Panc1 (cell line): ENCODE data around the gene ZDHHC20. TPM values are rescaled to one million over a fixed set of nuclear protein-coding genes. Genes with fewer than 3 reads are reported as not detected.

Source experiments
- ATAC-seq: fragments of 200-7000 bp; cut with Tn5 transposase; 2 replicates; pipeline ENCODE4 v1.9.1; 2020; ENCODE audit warnings: mild to moderate bottlenecking, moderate library complexity
- BruUV-seq: library from RNA; stranded (reverse); fragments of 400-500 nt; replicated peaks from 2 replicates; lab custom pipeline; 2021; lab: Mats Ljungman, UMichigan
- CTCF ChIA-PET: fragments of 300-600 bp; sonication (Branson Sonifier 250); formaldehyde crosslinking; loops from one replicate; lab custom pipeline; 2022; ENCODE audit warnings: antibody characterized with exemption; lab: Charles Lee
- POLR2A ChIA-PET: fragments of 300-600 bp; sonication (Branson Sonifier 250); formaldehyde crosslinking; loops from one replicate; lab custom pipeline; 2022; ENCODE audit warnings: antibody characterized with exemption; lab: Charles Lee
- DNase-seq: peaks from one replicate; pipeline ENCODE4 v3.0.0-alpha.2; 2010; ENCODE audit warnings: low read depth, low spot score
- H3K27ac ChIP-seq: 2 replicates; pipeline ENCODE4 v1.5.1; 2011; ENCODE audit warnings: mild to moderate bottlenecking, low read length, inconsistent platforms
- H3K27me3 ChIP-seq: fragments of 200-500 bp; sonication (Bioruptor generic); 2 replicates; pipeline ENCODE4 v1.6.0; 2014; ENCODE audit warnings: low read length, inconsistent platforms; ENCODE audit not compliant: control insufficient read depth, insufficient read depth
- H3K36me3 ChIP-seq: fragments of 200-500 bp; sonication (Bioruptor generic); 2 replicates; pipeline ENCODE4 v1.5.1; 2014; ENCODE audit warnings: inconsistent platforms, mild to moderate bottlenecking, low read length, moderate library complexity; ENCODE audit not compliant: control insufficient read depth, insufficient read depth
- H3K4me1 ChIP-seq: 2 replicates; pipeline ENCODE4 v1.5.1; 2011; ENCODE audit warnings: inconsistent platforms, mild to moderate bottlenecking, low read length, moderate library complexity; ENCODE audit not compliant: control insufficient read depth, insufficient read depth
- H3K4me3 ChIP-seq, 2 experiments: 2 replicates each; pipeline ENCODE4 v1.5.1; 2011 to 2012; ENCODE audit warnings: low read depth in 2 of 2, low read length in 2 of 2, mild to moderate bottlenecking in 2 of 2, inconsistent platforms in 1 of 2, moderate library complexity in 1 of 2
- H3K9me3 ChIP-seq: fragments of 200-500 bp; sonication (Bioruptor generic); 2 replicates; pipeline ENCODE4 v1.5.1; 2014; ENCODE audit warnings: low read depth, mild to moderate bottlenecking, inconsistent platforms, low read length, moderate library complexity; ENCODE audit not compliant: control insufficient read depth, insufficient read depth
- CTCF ChIP-seq: fragments of 450-650 bp; IDR thresholded peaks from 2 replicates; pipeline ENCODE4 v1.5.1; 2017; ENCODE audit warnings: mild to moderate bottlenecking
- POLR2AphosphoS5 ChIP-seq: IDR thresholded peaks from 2 replicates; pipeline ENCODE4 v1.6.1; 2012; ENCODE audit warnings: mild to moderate bottlenecking, low read depth, low read length, moderate library complexity
- SIN3A ChIP-seq: IDR thresholded peaks from 2 replicates; pipeline ENCODE4 v1.6.1; 2012; ENCODE audit warnings: low read depth, mild to moderate bottlenecking, low read length, moderate library complexity, borderline replicate concordance; ENCODE audit not compliant: insufficient read depth
- TCF7L2 ChIP-seq: IDR thresholded peaks from 2 replicates; pipeline ENCODE4 v1.6.1; 2011; ENCODE audit warnings: mild to moderate bottlenecking, low read depth, low read length, inconsistent platforms
- in situ Hi-C: cut with HindIII; loops from 2 replicates; pipeline ENCODE4 v1.10.0; 2016; ENCODE audit warnings: low sequenced_read_pairs, low pct_unique_long_range_greater_than_20kb
- intact Hi-C: fragments of 100-400 bp; cut with micrococcal nuclease; formaldehyde crosslinking; loops from one replicate; pipeline ENCODE4 v1.10.0; 2022; ENCODE audit not compliant: unreplicated experiment
- total RNA-seq: library from RNA; stranded (reverse); gene quantifications from one replicate; pipeline ENCODE4 v1.2.1, GENCODE V29; 2021; ENCODE audit not compliant: unreplicated experiment
- TF ChIP-seq, protein P1 (sequence below), 2 experiments: IDR thresholded peaks; 2 replicates each; pipeline ENCODE4 v1.6.1; 2011 to 2012; ENCODE audit warnings: low read depth in 2 of 2, control low read depth in 1 of 2, low read length in 1 of 2, mild to moderate bottlenecking in 1 of 2, moderate library complexity in 1 of 2; ENCODE audit not compliant: insufficient read depth in 1 of 2

Gene ZDHHC20
- total RNA-seq, 1 experiment from 2014 or later = 38.7 TPM

DNA sequence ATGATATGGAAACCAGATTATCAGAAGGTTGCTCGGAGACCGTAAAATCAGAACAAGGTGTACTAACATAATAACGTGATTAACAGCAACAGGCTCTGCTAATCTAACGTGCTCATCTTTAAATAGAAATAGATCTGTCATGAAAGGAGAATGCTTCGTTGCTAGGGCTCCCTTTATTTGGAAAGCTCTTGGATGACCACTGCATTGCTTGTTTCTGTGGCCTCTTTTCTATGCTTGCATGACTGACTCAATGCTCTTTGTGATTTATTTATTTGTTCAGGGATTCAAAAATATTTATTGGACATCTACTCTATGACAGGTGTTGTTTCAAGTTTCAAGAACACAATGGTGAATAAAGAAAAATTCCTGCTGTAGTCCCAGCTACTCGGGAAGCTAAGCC is 22.3 kb upstream of the ZDHHC20 start:
- DNase-seq = no peak
- ChIA-PET CTCF (no interaction called here), POLR2A (no interaction called here)
- no peaks in the 10 kb centered on the region for H3K36me3 ChIP-seq
- no TSS peak for BruUV-seq
- peak overlapping the region in 1 of 2 experiments; percentile 48; a peak in 2 of 4 replicates for H3K4me3 ChIP-seq
- peaks cover 4% of the 10 kb centered on the region for H3K4me1 ChIP-seq
- ATAC-seq = no peak
- no peaks in the 10 kb centered on the region for H3K9me3 ChIP-seq
- H3K27me3 ChIP-seq = no peaks in the 10 kb centered on the region
- intact Hi-C loops (no loop called here), in situ Hi-C loops (no loop called here)
- peak overlapping the region; percentile 65; the same call in 1 of the 2 replicates for H3K27ac ChIP-seq
- TF ChIP-seq SIN3A = no peak
- no peak for TF ChIP-seq CTCF
- TF ChIP-seq, protein P1, sequence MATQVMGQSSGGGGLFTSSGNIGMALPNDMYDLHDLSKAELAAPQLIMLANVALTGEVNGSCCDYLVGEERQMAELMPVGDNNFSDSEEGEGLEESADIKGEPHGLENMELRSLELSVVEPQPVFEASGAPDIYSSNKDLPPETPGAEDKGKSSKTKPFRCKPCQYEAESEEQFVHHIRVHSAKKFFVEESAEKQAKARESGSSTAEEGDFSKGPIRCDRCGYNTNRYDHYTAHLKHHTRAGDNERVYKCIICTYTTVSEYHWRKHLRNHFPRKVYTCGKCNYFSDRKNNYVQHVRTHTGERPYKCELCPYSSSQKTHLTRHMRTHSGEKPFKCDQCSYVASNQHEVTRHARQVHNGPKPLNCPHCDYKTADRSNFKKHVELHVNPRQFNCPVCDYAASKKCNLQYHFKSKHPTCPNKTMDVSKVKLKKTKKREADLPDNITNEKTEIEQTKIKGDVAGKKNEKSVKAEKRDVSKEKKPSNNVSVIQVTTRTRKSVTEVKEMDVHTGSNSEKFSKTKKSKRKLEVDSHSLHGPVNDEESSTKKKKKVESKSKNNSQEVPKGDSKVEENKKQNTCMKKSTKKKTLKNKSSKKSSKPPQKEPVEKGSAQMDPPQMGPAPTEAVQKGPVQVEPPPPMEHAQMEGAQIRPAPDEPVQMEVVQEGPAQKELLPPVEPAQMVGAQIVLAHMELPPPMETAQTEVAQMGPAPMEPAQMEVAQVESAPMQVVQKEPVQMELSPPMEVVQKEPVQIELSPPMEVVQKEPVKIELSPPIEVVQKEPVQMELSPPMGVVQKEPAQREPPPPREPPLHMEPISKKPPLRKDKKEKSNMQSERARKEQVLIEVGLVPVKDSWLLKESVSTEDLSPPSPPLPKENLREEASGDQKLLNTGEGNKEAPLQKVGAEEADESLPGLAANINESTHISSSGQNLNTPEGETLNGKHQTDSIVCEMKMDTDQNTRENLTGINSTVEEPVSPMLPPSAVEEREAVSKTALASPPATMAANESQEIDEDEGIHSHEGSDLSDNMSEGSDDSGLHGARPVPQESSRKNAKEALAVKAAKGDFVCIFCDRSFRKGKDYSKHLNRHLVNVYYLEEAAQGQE (IDR thresholded peaks at IDR 0.05; ENCODE audit: insufficient read depth in 1 of 2, low read depth in 2 of 2, low read length in 1 of 2) = no peak
- TF ChIP-seq POLR2AphosphoS5 = no peak
- TF ChIP-seq TCF7L2 = no peak

- peaks cover 4% of the 10 kb centered on the region for H3K4me1 ChIP-seq
- ChIA-PET CTCF (interaction anchor here (0.6 to 0.7 kb wide), 2 partner anchors 10 to 20 kb away, joined by 3 to 4 read pairs; no protein-coding TSS in a partner anchor), POLR2A (interaction anchor here (1.2 kb wide), 1 partner anchor 125 kb away, joined by 4 read pairs; the partner anchor contains the start of gene MICU2)
- intact Hi-C loops = loop anchor here (2.0 kb wide), 1 partner anchor 182 kb away; no protein-coding TSS in a partner anchor
- H3K4me3 ChIP-seq = peak overlapping the region; percentile 18 to 39; a peak in 3 of 4 replicates
- H3K27me3 ChIP-seq = no peaks in the 10 kb centered on the region
- H3K36me3 ChIP-seq = no peaks in the 10 kb centered on the region
- no TSS peak for BruUV-seq
- DNase-seq (peak; percentile 27), ATAC-seq (peak; percentile 73)
- in situ Hi-C loops = no loop called here
- TF ChIP-seq POLR2AphosphoS5 = no peak
- no peak for TF ChIP-seq TCF7L2
- peak; percentile 55; the same call in 1 of the 2 replicates for TF ChIP-seq CTCF
- TF ChIP-seq, protein P1 (IDR thresholded peaks at IDR 0.05; ENCODE audit: insufficient read depth in 1 of 2, low read depth in 2 of 2, low read length in 1 of 2) = no peak
- no peaks in the 10 kb centered on the region for H3K9me3 ChIP-seq
- no peak overlapping the region for H3K27ac ChIP-seq
Observed at GRCh38 chr13:21478881-21479808, 20.0 kb upstream of the ZDHHC20 start.
